Endothelial cell of umbilical vein (primary cell): Measurements from ENCODE around the gene PRDM1.

Experiments used
- CTCF ChIP-seq, 2 donors: IDR thresholded peaks; 1 replicate in 1 of 2; 2 replicates in 1 of 2; pipeline ENCODE4 v1.5.1; 2011; ENCODE audit warnings: low read length in 2 of 2, mild to moderate bottlenecking in 2 of 2, moderate library complexity in 2 of 2, control low read depth in 1 of 2, inconsistent platforms in 1 of 2, low read depth in 1 of 2; ENCODE audit not compliant: insufficient read depth in 1 of 2; ENCODE audit errors: extremely low read depth in 1 of 2
- JUN ChIP-seq: IDR thresholded peaks from 2 replicates; pipeline ENCODE4 v1.6.1; 2011; ENCODE audit warnings: borderline replicate concordance, low read depth; ENCODE audit not compliant: insufficient read length, insufficient read depth
- MAX ChIP-seq: IDR thresholded peaks from 2 replicates; pipeline ENCODE4 v1.6.1; 2011; ENCODE audit not compliant: insufficient read depth, insufficient read length
- MYC ChIP-seq: IDR thresholded peaks from one replicate; pipeline ENCODE4 v1.6.1; 2011; ENCODE audit warnings: mild to moderate bottlenecking, low read depth, low read length
- POLR2A ChIP-seq: IDR thresholded peaks from 2 replicates; pipeline ENCODE4 v1.6.1; 2012; ENCODE audit warnings: low read depth, mild to moderate bottlenecking, control low read depth, low read length

GRCh38 chr6:106063448-106063850 is 22.7 kb upstream of the PRDM1 start:
- TF ChIP-seq CTCF (IDR thresholded peaks at IDR 0.05; ENCODE audit: extremely low read depth in 1 of 2, insufficient read depth in 1 of 2, low read depth in 1 of 2, low read length in 2 of 2) (no peak), MAX (no peak), MYC (no peak), POLR2A (no peak), JUN (no peak)
